ENCODE results near the gene CEP57. TPM values are rescaled to one million over a fixed set of nuclear protein-coding genes. Genes with fewer than 3 reads are reported as not detected.

The CEP57 gene
- total RNA-seq, result 10 to 100 TPM; 25.5 to 46.2 (median 36.1) TPM
- long read RNA-seq, partial matches to known transcripts, result 2 of 8 reads
- long read RNA-seq, other reads (novel, unspliced or antisense), result 4 of 8 reads

DNA sequence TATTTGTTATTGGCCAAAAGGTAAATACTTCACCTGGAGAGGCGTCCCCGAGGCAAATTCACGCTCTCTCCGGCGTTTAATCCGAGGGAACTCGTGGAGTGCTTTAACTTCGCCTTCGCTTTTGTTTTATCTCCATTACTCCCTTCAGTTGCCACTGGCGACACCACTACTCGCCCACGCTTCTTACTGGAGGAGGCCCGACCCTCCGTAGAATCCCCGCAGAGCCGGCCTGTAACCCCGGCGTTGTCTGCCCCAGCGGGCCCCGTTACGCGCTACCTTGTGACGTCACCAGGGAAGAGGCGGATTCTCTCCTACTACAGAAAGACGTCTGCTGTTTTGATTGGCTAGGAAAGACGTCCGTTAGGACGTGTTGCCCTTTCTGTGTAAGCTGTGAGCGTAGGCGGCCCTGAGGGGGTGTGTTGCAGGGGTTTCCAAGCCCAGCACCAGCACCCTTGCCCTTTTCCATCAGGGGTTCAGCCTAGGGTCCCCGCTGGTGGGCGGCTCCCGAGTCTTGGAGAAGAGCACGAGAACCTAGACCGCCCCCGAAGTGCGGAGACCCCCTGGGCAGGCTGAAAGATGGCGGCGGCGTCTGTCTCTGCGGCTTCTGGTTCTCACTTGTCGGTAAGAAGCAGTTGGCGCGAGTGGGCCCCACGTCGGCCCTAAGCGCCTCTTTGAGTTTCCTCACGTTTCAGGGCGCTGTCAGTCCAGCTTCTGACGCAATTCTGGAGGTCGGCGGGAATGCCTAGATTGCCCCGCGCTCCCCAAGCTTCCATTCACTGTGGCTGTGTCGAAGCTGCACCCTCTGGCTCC, at the start of gene CEP57:
Gene CEP57, plus strand, starts transcription at position 376 of the 810 bp plus-strand sequence. Its CDS starts 201 bp downstream, at position 577.
- ATAC-seq (peak; percentile 80 to 87 (median 80)), DNase-seq (peak; percentile 94 to 98 (median 95))
- TF ChIP-seq, protein P1, sequence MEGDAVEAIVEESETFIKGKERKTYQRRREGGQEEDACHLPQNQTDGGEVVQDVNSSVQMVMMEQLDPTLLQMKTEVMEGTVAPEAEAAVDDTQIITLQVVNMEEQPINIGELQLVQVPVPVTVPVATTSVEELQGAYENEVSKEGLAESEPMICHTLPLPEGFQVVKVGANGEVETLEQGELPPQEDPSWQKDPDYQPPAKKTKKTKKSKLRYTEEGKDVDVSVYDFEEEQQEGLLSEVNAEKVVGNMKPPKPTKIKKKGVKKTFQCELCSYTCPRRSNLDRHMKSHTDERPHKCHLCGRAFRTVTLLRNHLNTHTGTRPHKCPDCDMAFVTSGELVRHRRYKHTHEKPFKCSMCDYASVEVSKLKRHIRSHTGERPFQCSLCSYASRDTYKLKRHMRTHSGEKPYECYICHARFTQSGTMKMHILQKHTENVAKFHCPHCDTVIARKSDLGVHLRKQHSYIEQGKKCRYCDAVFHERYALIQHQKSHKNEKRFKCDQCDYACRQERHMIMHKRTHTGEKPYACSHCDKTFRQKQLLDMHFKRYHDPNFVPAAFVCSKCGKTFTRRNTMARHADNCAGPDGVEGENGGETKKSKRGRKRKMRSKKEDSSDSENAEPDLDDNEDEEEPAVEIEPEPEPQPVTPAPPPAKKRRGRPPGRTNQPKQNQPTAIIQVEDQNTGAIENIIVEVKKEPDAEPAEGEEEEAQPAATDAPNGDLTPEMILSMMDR (IDR thresholded peaks at IDR 0.05), result no peak
- no peak for TF ChIP-seq POLR2A (IDR thresholded peaks at IDR 0.05)
- WGBS (ENCODE audit: insufficient coverage, low coverage, low lambda C conversion rate, missing lambda C conversion rate), result 0% methylated on average over 44 of the region's 55 CpGs
- H3K27ac ChIP-seq, result peak within 1 kb of the TSS; percentile 96 to 100 (median 99)
- H3K4me1 ChIP-seq, result peaks cover 0 to 19% (median 7%) of the 10 kb centered on the region in 4 donors
- peaks cover 0 to 25% (median 14%) of the 10 kb centered on the region in 4 donors for H3K36me3 ChIP-seq
- no peaks in the 10 kb centered on the region for H3K9me3 ChIP-seq
- peak within 1 kb of the TSS; percentile 82 to 90 (median 89) for H3K4me3 ChIP-seq
- H3K27me3 ChIP-seq, result no peaks in the 10 kb centered on the region
- intact Hi-C loops (cut with DNase I), result no loop called here

DNA sequence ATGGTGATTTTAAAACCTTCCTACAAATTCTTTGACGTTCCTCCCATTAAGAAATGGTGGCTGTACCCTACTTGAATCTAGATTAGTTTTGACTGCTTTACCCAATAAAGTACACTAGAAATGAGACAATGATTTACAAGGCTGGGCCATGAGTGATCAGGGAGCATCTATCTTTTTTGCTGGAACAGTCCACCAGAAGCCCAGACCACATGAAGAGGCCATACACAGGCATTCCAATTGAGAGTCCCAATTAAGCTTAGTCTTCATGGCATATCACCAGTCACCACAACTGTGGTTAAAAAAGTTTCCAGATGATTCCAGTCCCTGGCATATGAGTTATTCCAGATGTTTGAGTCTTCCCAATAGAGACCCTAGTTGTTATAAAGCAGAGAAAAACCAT, 40.2 kb upstream of the CEP57 start:
- Histone ChIP-seq H3K4me1 (no peaks in the 10 kb centered on the region), H3K9me3 (no peaks in the 10 kb centered on the region), H3K27me3 (peaks cover 0 to 3% of the 10 kb centered on the region in 2 donors), H3K27ac (no peak overlapping the region), H3K36me3 (no peaks in the 10 kb centered on the region), H3K4me3 (no peak overlapping the region)
- intact Hi-C loops (cut with DNase I), result no loop called here
- ATAC-seq, result no peak
- WGBS (ENCODE audit: insufficient coverage, low coverage, low lambda C conversion rate, missing lambda C conversion rate), result 67% methylated on average over 1 of the region's 1 CpG
- DNase-seq, result no peak
- no peak for TF ChIP-seq POLR2A (IDR thresholded peaks at IDR 0.05)
- TF ChIP-seq, protein P1 (IDR thresholded peaks at IDR 0.05), result no peak

DNA sequence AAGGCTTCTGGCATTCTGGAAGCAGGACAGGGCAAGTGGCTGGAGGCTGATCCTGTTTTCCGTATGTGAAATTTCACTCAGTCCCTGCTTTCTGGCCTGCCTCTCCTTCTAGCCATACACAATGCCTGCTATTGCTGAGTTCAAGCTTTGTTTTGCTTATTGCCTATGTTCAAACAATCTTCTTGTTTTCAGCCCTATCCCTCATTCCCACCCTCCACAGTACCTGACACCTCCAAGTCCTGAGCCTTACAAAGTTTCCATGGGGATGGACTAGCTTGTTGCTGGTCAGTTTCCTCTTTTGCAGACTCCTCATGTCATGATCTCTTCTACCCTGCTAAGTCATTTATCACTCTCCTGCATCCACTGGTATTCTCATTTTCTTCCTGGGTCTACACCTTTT, 38.8 kb upstream of the CEP57 start:
- Histone ChIP-seq H3K4me1 (no peaks in the 10 kb centered on the region), H3K27me3 (no peaks in the 10 kb centered on the region), H3K27ac (no peak overlapping the region), H3K9me3 (no peaks in the 10 kb centered on the region), H3K4me3 (no peak overlapping the region), H3K36me3 (no peaks in the 10 kb centered on the region)
- WGBS (ENCODE audit: insufficient coverage, low coverage, low lambda C conversion rate, missing lambda C conversion rate), result 50% methylated on average over 1 of the region's 1 CpG
- intact Hi-C loops (cut with DNase I), result no loop called here
- no peak for ATAC-seq
- TF ChIP-seq POLR2A (IDR thresholded peaks at IDR 0.05), result no peak
- TF ChIP-seq, protein P1 (IDR thresholded peaks at IDR 0.05), result no peak
- no peak for DNase-seq

DNA sequence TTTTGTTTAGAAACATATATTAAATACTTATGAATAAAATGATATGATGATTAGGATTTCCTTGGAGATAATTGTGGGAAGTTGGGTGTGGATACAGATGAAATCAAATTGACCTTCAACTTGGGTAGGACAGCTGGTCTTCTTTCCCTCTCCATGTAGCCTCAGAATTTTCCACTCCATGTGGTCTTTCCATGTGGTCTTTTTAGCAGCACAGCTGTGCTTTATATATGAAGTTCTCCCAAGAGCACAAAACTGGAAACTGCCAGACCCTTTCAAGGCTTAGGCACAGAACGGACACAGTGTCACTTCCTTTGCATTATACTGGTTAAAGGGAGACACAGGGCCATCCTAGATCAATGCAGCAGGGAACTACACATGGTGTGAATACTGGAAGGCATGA, 29.4 kb upstream of the CEP57 start:
- Histone ChIP-seq H3K9me3 (no peaks in the 10 kb centered on the region), H3K27me3 (no peaks in the 10 kb centered on the region), H3K4me3 (no peak overlapping the region), H3K4me1 (no peaks in the 10 kb centered on the region), H3K27ac (no peak overlapping the region), H3K36me3 (no peaks in the 10 kb centered on the region)
- TF ChIP-seq, protein P1 (IDR thresholded peaks at IDR 0.05), result no peak
- no peak for TF ChIP-seq POLR2A (IDR thresholded peaks at IDR 0.05)
- no peak for ATAC-seq
- whole genome bisulfite sequencing (ENCODE audit: insufficient coverage, low coverage, low lambda C conversion rate, missing lambda C conversion rate), result 75% methylated on average over 1 of the region's 1 CpG
- DNase-seq, result no peak
- intact Hi-C loops (cut with DNase I), result loop anchor here in 1 of 2 donors (5.0 kb wide), 1 partner anchor 609 kb away; no protein-coding TSS in a partner anchor

Data from right lobe of liver (tissue), 6 donors.